Body of pancreas (tissue), 4 donors: ENCODE data around the gene NATD1. TPM values are rescaled to one million over a fixed set of nuclear protein-coding genes. Genes with fewer than 3 reads are reported as not detected.

Experiments used
- ATAC-seq: fragments of 150-250 bp; one replicate; pipeline ENCODE4 v1.9.1; 2016
- DNase-seq, 4 donors: peaks; one replicate each; pipeline ENCODE4 v3.0.0-alpha.2; 2019
- H3K27ac ChIP-seq, 4 donors: fragments of 200-600 bp; sonication (generic); 1 replicate in 3 of 4; 2 replicates in 1 of 4; pipeline versions ENCODE4 v1.5.1 to v1.6.1; 2016 to 2019; ENCODE audit warnings: mild to moderate bottlenecking in 1 of 4, mixed read lengths in 1 of 4, moderate library complexity in 1 of 4
- H3K27me3 ChIP-seq, 2 donors: fragments of 200-600 bp; sonication (generic); one replicate each; pipeline ENCODE4 v1.6.0; 2016; ENCODE audit warnings: mild to moderate bottlenecking in 1 of 2
- H3K36me3 ChIP-seq, 2 donors: fragments of 200-600 bp; sonication (generic); replicated peaks in 1 of 2; 2 replicates each; pipeline ENCODE4 v1.5.1; 2016; ENCODE audit warnings: low read depth in 2 of 2; ENCODE audit not compliant: insufficient read depth in 1 of 2
- H3K4me1 ChIP-seq: fragments of 200-600 bp; sonication (generic); one replicate; pipeline ENCODE4 v1.6.0; 2016
- H3K4me3 ChIP-seq, 2 donors: fragments of 200-600 bp; sonication (generic); 1 replicate in 1 of 2; 2 replicates in 1 of 2; pipeline ENCODE4 v1.5.1; 2016 to 2019
- H3K9me3 ChIP-seq, 3 donors: fragments of 200-600 bp; sonication (generic); 1 replicate in 2 of 3; 2 replicates in 1 of 3; pipeline ENCODE4 v1.5.1; 2016
- CTCF ChIP-seq, 7 experiments: fragments of 450-650 bp in 4 of 7; fragments of 200-600 bp in 3 of 7; sonication (generic) in 3 of 7; IDR thresholded peaks; one replicate each; pipeline ENCODE4 v1.5.1; 2016 to 2019; ENCODE audit warnings: antibody characterized with exemption in 7 of 7
- POLR2A ChIP-seq, 3 donors: fragments of 450-650 bp; IDR thresholded peaks; one replicate each; pipeline ENCODE4 v1.6.1; 2016; ENCODE audit warnings: antibody characterized with exemption in 3 of 3, mild to moderate bottlenecking in 2 of 3
- WGBS, 2 donors: methylation state at CpG; one replicate each; pipeline ENCODE4 v1.1.5; 2017; 5-methylcytosine and 5-hydroxymethylcytosine counted together
- intact Hi-C: fragments of 100-400 bp; cut with DNase I; formaldehyde crosslinking; loops from one replicate; pipeline ENCODE4 v1.15.1; 2023
- total RNA-seq, 2 donors: library from RNA; depleted of rRNA; stranded (reverse); fragments of >200 nt; gene quantifications; one replicate each; pipeline ENCODE4 v1.1.0, GENCODE V29; 2016

The NATD1 gene
- total RNA-seq, 2 donors from 2014 or later, result 2.6 to 7.0 TPM

GRCh38 chr17:21214015-21214776, 39.0 kb downstream of the NATD1 start, which contains the start of gene TMEM11:
Gene TMEM11 (minus strand): TSS chr17:21214161. CDS start chr17:21214152, 9 bp downstream.
- H3K9me3 ChIP-seq, result no peaks in the 10 kb centered on the region
- H3K27ac ChIP-seq, result peak within 1 kb of the TSS; percentile 77 to 91 (median 86)
- H3K4me3 ChIP-seq, result peak within 1 kb of the TSS; percentile 98 to 99
- peak; percentile 95 to 97 (median 96) for DNase-seq
- H3K4me1 ChIP-seq, result peaks cover 59% of the 10 kb centered on the region
- intact Hi-C loops, result no loop called here
- TF ChIP-seq CTCF (IDR thresholded peaks at IDR 0.05) (peak in 4 of 7 experiments; percentile 14 to 26 (median 19)), POLR2A (IDR thresholded peaks at IDR 0.05) (peak; percentile 31 to 85 (median 74))
- no peaks in the 10 kb centered on the region for H3K36me3 ChIP-seq
- ATAC-seq, result peak; percentile 95
- H3K27me3 ChIP-seq, result no peaks in the 10 kb centered on the region
- WGBS, 2 donors, result 0% methylated on average over 15 to 66 of the region's 76 CpGs

GRCh38 chr17:21213638-21214014, 39.6 kb downstream of the NATD1 start:
- peak overlapping the region; percentile 77 to 91 (median 86) for H3K27ac ChIP-seq
- peaks cover 63% of the 10 kb centered on the region for H3K4me1 ChIP-seq
- H3K27me3 ChIP-seq, result no peaks in the 10 kb centered on the region
- DNase-seq (peak; percentile 34 to 51 (median 43)), ATAC-seq (peak; percentile 22)
- WGBS, 2 donors, result 0% methylated on average over 2 to 34 of the region's 35 CpGs
- H3K36me3 ChIP-seq, result no peaks in the 10 kb centered on the region
- peak overlapping the region; percentile 98 to 99 for H3K4me3 ChIP-seq
- TF ChIP-seq POLR2A (IDR thresholded peaks at IDR 0.05), result no peak
- TF ChIP-seq CTCF (IDR thresholded peaks at IDR 0.05), result no peak
- no peaks in the 10 kb centered on the region for H3K9me3 ChIP-seq
- intact Hi-C loops, result no loop called here

GRCh38 chr17:21212826-21213637, 40.2 kb downstream of the NATD1 start:
- ATAC-seq, result no peak
- no peak for TF ChIP-seq CTCF (IDR thresholded peaks at IDR 0.05)
- no peak for TF ChIP-seq POLR2A (IDR thresholded peaks at IDR 0.05)
- DNase-seq, result no peak
- intact Hi-C loops, result no loop called here
- Histone ChIP-seq H3K9me3 (no peaks in the 10 kb centered on the region), H3K4me1 (peaks cover 63% of the 10 kb centered on the region), H3K4me3 (peak overlapping the region; percentile 98 to 99), H3K27ac (peak overlapping the region in 3 of 4 donors; percentile 84 to 91 (median 87)), H3K27me3 (no peaks in the 10 kb centered on the region), H3K36me3 (no peaks in the 10 kb centered on the region)
- 5 to 6% methylated on average over 17 to 18 of the region's 18 CpGs for WGBS, 2 donors

- TF ChIP-seq CTCF (IDR thresholded peaks at IDR 0.05), result no peak
- TF ChIP-seq POLR2A (IDR thresholded peaks at IDR 0.05), result no peak
- Histone ChIP-seq H3K4me3 (no peak overlapping the region), H3K4me1 (peaks cover 63% of the 10 kb centered on the region), H3K27me3 (no peaks in the 10 kb centered on the region), H3K27ac (no peak overlapping the region), H3K36me3 (no peaks in the 10 kb centered on the region), H3K9me3 (no peaks in the 10 kb centered on the region)
- no peak for ATAC-seq
- DNase-seq, result no peak
- 59 to 62% methylated on average over 8 to 9 of the region's 9 CpGs for WGBS, 2 donors
- intact Hi-C loops, result no loop called here
Measured at GRCh38 chr17:21211825-21212479, 41.3 kb downstream of the NATD1 start.
